ENCODE results near the gene OLA1. TPM values are rescaled to one million over a fixed set of nuclear protein-coding genes. Genes with fewer than 3 reads are reported as not detected.

OLA1 gene
- total and polyA plus RNA-seq, 9 of the 15 experiments (the other 6 are each of a cell fraction or from before 2014, with no cell fraction given) = 208 to 353 (median 225) TPM

- TF ChIP-seq E4F1 (CRISPR knock-in tag; IDR thresholded peaks at IDR 0.05; ENCODE audit: borderline replicate concordance) (no peak), HDAC8 (tag; IDR thresholded peaks at IDR 0.05) (no peak), ZNF584 (CRISPR knock-in tag; IDR thresholded peaks at IDR 0.05; ENCODE audit: low read depth) (no peak), HDAC1 (IDR thresholded peaks at IDR 0.05) (0 out of 4 replicates have a peak, but pooled peaks of 1 of the 2 experiments have one; percentile 14), SMAD1 (IDR thresholded peaks at IDR 0.05; ENCODE audit: low read depth, low read length, partially characterized antibody) (no peak), EP300 (IDR thresholded peaks at IDR 0.05; ENCODE audit: low read length) (peak; percentile 49; the same call in 1 of the 2 replicates), TAL1 (IDR thresholded peaks at IDR 0.05) (peak; percentile 36; the same call in 1 of the 2 replicates), ARNT (IDR thresholded peaks at IDR 0.05) (peak in 1 of 2 experiments; percentile 58; a peak in 1 of 4 replicates), RHOXF2B (CRISPR knock-in tag; conservative IDR thresholded peaks at IDR 0.05) (no peak), TAF9B (IDR thresholded peaks at IDR 0.05; ENCODE audit: partially characterized antibody) (no peak), MAZ (CRISPR knock-in tag; conservative IDR thresholded peaks at IDR 0.05 in 1 of 2, IDR thresholded peaks at IDR 0.05 in 1 of 2) (peak in 1 of 2 experiments; percentile 40; a peak in 1 of 4 replicates), SMARCE1 (IDR thresholded peaks at IDR 0.05) (peak; percentile 47; the same call in 1 of the 2 replicates)
- TF ChIP-seq, protein P1, sequence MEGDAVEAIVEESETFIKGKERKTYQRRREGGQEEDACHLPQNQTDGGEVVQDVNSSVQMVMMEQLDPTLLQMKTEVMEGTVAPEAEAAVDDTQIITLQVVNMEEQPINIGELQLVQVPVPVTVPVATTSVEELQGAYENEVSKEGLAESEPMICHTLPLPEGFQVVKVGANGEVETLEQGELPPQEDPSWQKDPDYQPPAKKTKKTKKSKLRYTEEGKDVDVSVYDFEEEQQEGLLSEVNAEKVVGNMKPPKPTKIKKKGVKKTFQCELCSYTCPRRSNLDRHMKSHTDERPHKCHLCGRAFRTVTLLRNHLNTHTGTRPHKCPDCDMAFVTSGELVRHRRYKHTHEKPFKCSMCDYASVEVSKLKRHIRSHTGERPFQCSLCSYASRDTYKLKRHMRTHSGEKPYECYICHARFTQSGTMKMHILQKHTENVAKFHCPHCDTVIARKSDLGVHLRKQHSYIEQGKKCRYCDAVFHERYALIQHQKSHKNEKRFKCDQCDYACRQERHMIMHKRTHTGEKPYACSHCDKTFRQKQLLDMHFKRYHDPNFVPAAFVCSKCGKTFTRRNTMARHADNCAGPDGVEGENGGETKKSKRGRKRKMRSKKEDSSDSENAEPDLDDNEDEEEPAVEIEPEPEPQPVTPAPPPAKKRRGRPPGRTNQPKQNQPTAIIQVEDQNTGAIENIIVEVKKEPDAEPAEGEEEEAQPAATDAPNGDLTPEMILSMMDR (IDR thresholded peaks at IDR 0.05 in 2 of 3, conservative IDR thresholded peaks at IDR 0.05 in 1 of 3; ENCODE audit: insufficient read depth in 2 of 3, low read depth in 1 of 3, low read length in 3 of 3) = peak in 1 of 3 experiments; percentile 36; a peak in 1 of 6 replicates
- TF ChIP-seq, protein P2, sequence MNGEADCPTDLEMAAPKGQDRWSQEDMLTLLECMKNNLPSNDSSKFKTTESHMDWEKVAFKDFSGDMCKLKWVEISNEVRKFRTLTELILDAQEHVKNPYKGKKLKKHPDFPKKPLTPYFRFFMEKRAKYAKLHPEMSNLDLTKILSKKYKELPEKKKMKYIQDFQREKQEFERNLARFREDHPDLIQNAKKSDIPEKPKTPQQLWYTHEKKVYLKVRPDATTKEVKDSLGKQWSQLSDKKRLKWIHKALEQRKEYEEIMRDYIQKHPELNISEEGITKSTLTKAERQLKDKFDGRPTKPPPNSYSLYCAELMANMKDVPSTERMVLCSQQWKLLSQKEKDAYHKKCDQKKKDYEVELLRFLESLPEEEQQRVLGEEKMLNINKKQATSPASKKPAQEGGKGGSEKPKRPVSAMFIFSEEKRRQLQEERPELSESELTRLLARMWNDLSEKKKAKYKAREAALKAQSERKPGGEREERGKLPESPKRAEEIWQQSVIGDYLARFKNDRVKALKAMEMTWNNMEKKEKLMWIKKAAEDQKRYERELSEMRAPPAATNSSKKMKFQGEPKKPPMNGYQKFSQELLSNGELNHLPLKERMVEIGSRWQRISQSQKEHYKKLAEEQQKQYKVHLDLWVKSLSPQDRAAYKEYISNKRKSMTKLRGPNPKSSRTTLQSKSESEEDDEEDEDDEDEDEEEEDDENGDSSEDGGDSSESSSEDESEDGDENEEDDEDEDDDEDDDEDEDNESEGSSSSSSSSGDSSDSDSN (IDR thresholded peaks at IDR 0.05; ENCODE audit: borderline replicate concordance in 1 of 2, low read depth in 2 of 2, low read length in 2 of 2) = no peak
- TF ChIP-seq, protein P3, sequence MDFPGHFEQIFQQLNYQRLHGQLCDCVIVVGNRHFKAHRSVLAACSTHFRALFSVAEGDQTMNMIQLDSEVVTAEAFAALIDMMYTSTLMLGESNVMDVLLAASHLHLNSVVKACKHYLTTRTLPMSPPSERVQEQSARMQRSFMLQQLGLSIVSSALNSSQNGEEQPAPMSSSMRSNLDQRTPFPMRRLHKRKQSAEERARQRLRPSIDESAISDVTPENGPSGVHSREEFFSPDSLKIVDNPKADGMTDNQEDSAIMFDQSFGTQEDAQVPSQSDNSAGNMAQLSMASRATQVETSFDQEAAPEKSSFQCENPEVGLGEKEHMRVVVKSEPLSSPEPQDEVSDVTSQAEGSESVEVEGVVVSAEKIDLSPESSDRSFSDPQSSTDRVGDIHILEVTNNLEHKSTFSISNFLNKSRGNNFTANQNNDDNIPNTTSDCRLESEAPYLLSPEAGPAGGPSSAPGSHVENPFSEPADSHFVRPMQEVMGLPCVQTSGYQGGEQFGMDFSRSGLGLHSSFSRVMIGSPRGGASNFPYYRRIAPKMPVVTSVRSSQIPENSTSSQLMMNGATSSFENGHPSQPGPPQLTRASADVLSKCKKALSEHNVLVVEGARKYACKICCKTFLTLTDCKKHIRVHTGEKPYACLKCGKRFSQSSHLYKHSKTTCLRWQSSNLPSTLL (IDR thresholded peaks at IDR 0.05) = no peak
- TF ChIP-seq, protein P4, sequence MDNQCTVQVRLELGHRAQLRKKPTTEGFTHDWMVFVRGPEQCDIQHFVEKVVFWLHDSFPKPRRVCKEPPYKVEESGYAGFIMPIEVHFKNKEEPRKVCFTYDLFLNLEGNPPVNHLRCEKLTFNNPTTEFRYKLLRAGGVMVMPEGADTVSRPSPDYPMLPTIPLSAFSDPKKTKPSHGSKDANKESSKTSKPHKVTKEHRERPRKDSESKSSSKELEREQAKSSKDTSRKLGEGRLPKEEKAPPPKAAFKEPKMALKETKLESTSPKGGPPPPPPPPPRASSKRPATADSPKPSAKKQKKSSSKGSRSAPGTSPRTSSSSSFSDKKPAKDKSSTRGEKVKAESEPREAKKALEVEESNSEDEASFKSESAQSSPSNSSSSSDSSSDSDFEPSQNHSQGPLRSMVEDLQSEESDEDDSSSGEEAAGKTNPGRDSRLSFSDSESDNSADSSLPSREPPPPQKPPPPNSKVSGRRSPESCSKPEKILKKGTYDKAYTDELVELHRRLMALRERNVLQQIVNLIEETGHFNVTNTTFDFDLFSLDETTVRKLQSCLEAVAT (IDR thresholded peaks at IDR 0.05) = no peak
These were observed 196.4 kb downstream of the OLA1 start (continued) for GRCh38 chr2:174051741-174052583.

All from K562 (cell line).